ENCODE results near the gene CPLX4.

DNA sequence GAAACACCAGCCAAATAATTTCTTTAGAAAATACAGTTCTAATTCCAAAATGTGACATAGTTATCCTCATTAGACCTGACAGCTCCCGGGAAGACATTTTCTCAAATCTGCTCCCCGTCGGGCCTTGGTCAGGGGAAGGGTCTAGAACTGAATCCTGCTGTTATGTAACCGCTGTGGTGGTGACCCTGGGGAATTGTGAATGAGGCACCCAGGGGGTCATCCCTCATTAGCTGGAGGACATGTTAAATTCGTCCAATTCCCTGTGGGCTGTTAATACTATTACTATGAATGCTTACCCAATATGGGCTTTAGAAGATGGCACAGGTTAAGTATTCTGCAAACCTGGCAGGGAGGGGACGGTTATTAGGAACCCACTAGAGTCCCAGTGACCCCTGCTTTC is 11.8 kb downstream of the CPLX4 start:
- TF ChIP-seq ZNF350 (tag by site-specific recombination; IDR thresholded peaks at IDR 0.05), result no peak
- TF ChIP-seq PATZ1 (tag by site-specific recombination; IDR thresholded peaks at IDR 0.05), result no peak
- TF ChIP-seq CTCF (tag by site-specific recombination; IDR thresholded peaks at IDR 0.05), result no peak
- TF ChIP-seq ZNF354C (tag by site-specific recombination; IDR thresholded peaks at IDR 0.05; ENCODE audit: borderline replicate concordance, low read depth), result no peak
